MV-4-11 (cell line): ENCODE measurements around the gene NHERF1.

Experiments
- DNase-seq: peaks from one replicate; lab custom pipeline; 2025; lab: John Stamatoyannopoulos, UW

The NHERF1 gene

GRCh38 chr17:74810699-74811485 is 62.5 kb downstream of the NHERF1 start:
- DNase-seq, result no peak

- peak; percentile 60 for DNase-seq
These were observed 63.9 kb downstream of the NHERF1 start for GRCh38 chr17:74812109-74813009.

DNA sequence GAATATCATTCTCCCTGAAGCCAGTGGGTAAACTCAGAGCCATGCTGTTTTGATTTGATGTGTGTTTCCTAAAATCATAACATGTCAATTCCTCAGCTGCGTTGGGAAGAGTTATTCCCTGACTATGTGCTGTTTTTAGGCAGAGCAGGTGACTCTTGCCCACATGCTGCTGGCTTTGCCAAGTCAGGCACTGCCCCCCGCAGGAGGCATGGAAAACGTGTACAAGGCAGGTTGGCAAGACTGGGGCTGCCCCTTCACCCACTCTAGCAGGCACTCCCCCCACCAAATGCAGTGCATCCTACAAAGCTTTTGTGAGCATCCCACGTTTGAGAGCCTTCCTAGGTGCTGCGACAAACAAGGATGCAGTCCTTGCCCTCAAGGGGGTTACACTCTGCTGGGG is 66.0 kb downstream of the NHERF1 start:
- DNase-seq, result no peak

GRCh38 chr17:74815067-74815466 is 66.6 kb downstream of the NHERF1 start:
- DNase-seq, result no peak

DNA sequence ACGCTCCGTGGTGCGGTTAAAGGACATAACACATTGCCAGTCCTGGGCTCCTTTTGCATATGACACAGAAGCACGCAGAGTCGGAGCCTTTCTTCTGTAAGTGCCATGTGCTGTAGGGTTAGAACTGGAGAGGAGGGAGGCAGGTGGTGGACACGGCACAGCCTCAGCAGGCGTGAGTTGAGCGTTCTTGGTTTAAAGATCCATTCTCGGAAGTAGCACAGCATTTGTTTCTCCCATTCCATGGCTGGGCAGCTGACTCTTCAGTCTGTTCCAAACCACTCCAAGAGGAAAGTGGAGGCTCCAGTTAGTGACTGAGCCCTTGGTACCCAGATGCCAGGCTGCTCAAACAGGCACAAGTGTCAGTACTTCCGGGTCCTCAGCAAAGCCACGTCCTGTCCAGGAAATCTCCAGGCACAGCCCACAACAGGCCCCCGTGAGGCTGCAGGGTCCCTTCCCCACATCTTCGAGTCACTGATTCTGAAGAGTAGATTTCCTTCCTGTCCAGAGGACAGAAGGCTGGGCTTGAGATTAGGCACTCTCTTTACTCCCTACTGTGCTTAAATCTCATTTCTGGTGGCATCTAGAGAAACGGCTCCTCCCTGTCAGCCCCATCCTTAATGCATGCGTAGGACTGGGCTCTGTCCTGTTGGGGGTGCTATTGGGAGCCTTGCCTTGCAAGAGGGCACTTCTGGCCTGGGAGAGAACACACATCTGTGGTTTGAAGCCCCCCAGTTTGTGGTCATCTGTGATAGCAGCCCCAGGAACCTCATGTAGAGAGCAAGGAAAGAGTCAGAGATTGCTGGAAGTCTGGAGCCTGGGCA is 67.3 kb downstream of the NHERF1 start:
- no peak for DNase-seq

DNA sequence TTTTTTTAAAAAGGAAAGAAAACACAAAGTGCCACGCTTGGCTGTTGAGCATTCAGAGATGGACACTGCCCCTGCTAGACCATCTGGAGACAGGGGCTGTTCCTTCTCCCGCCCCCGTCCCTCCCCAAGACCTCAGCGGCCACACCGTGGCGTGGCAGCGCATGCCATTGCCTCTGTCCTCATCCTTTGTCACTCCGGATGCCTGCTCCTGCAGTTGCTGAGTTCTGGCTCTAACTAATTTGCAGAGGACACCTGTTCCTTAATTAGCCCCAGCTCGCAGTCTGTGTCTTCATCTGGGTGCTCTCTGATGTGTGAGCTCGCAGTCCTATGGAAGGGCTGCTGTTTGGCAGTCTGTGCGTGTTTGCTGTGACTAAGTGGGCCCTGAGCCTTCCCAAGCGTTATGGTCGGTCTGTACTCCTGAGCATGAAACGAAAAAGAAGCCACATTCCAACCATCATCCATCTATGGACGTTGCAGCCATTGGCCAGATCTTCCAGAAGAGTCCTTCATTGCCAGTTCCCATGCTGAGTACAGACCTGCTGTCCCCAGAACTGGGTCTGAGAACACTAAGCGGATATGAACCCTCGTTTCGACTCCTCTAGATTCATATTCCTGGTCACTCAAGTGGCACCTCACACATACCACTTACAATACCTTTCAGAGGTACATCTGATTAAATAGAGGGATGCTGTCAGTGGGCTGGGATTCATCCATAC is 68.6 kb downstream of the NHERF1 start:
- no peak for DNase-seq

DNA sequence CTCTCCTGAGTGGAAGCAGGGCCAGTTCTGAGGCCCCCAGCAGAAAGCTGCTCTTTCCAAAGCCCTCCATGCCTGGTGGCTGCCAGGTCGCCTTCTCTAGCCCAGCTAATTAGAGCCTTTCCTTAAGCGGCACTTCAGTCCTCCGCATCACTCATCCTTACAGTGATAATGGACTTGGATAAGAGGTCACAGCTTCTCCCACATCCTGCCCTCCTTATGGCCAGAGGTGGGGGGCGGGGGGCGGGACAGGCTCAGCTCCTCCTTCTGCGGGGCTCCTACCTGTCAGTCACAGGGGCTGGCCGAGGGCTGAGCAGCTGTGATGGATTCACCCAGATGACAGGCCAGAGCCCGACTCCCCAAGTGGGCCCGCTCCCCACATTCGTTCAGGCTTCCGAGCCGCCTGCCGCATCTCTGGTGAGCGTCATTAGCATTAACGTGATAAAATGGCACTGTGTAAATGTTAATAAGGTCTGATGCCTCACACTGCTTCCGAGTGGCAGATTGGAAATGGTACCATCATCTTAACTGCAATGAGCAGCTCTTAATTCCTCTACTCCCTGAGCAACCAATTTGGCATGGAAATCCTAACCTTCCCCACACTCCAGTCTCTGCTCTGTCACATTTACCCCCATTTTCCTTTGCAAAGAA is 70.0 kb downstream of the NHERF1 start:
- DNase-seq, result no peak
